GM12878 (cell line): ENCODE measurements around the gene TBC1D5. TPM values are rescaled to one million over a fixed set of nuclear protein-coding genes. Genes with fewer than 3 reads are reported as not detected.

Source experiments
- ATAC-seq: fragments of 200-7000 bp; cut with Tn5 transposase; 3 replicates; pipeline ENCODE4 v1.9.1; 2020; ENCODE audit warnings: mild to moderate bottlenecking, moderate library complexity
- BruUV-seq: library from RNA; stranded (reverse); fragments of 400-500 nt; replicated peaks from 2 replicates; lab custom pipeline; 2021; lab: Mats Ljungman, UMichigan
- CTCF ChIA-PET: fragments of 300-600 bp; sonication (Branson Sonifier 250); formaldehyde crosslinking; extraction: SDS; loops from one replicate; lab custom pipeline; 2021; ENCODE audit warnings: inconsistent platforms; lab: Yijun Ruan, JAX
- POLR2A ChIA-PET: fragments of 350-600 bp; formaldehyde crosslinking; extraction: SDS; loops from one replicate; lab custom pipeline; 2021; ENCODE audit warnings: inconsistent platforms; lab: Charles Lee
- RAD21 ChIA-PET: fragments of 300-600 bp; sonication (Branson Sonifier 250); formaldehyde crosslinking; loops from one replicate; lab custom pipeline; 2023; ENCODE audit warnings: antibody characterized with exemption; ENCODE audit not compliant: unreplicated experiment; lab: Charles Lee
- SMC1A ChIA-PET: fragments of 300-600 bp; sonication (Branson Sonifier 250); formaldehyde crosslinking; loops from one replicate; lab custom pipeline; 2023; ENCODE audit not compliant: unreplicated experiment, uncharacterized antibody; lab: Charles Lee
- DNase-seq: peaks from one replicate; pipeline ENCODE4 v3.0.0-alpha.2; 2011; ENCODE audit warnings: low read depth, low spot score
- FAIRE-seq: peaks from 3 replicates; lab custom pipeline; 2011; peaks lifted over from hg19 to GRCh38; lab: Jason Lieb, UNC
- H2AFZ ChIP-seq: 2 replicates; pipeline ENCODE4 v1.6.0; 2011; ENCODE audit warnings: low read depth, low read length, control low read depth; ENCODE audit not compliant: control insufficient read depth
- H3K27ac ChIP-seq: 2 replicates; pipeline ENCODE4 v1.5.1; 2011; ENCODE audit warnings: control low read depth; ENCODE audit not compliant: control insufficient read depth, insufficient read depth
- H3K27me3 ChIP-seq, 2 experiments: replicated peaks in 1 of 2; 2 replicates each; pipeline versions ENCODE4 v1.6.0 to v1.6.1; 2011; ENCODE audit warnings: low read length in 1 of 2; ENCODE audit not compliant: control insufficient read depth in 2 of 2, insufficient read depth in 2 of 2
- H3K36me3 ChIP-seq, 2 experiments: 2 replicates each; pipeline ENCODE4 v1.5.1; 2011; ENCODE audit warnings: low read length in 1 of 2; ENCODE audit not compliant: control insufficient read depth in 2 of 2, insufficient read depth in 2 of 2
- H3K4me1 ChIP-seq: 2 replicates; pipeline ENCODE4 v1.6.1; 2011; ENCODE audit warnings: mild to moderate bottlenecking, low read length, moderate library complexity, mixed read lengths; ENCODE audit not compliant: control insufficient read depth, insufficient read depth
- H3K4me2 ChIP-seq: 2 replicates; pipeline ENCODE4 v1.6.0; 2011; ENCODE audit warnings: control low read depth; ENCODE audit not compliant: control insufficient read depth, insufficient read depth
- H3K4me3 ChIP-seq: fragments of 200-600 bp; sonication (generic); 2 replicates; pipeline ENCODE4 v1.5.1; 2016
- H3K79me2 ChIP-seq: 2 replicates; pipeline ENCODE4 v1.6.0; 2011; ENCODE audit warnings: low read length; ENCODE audit not compliant: control insufficient read depth, insufficient read depth
- H3K9ac ChIP-seq: 2 replicates; pipeline ENCODE4 v1.8.0; 2011; ENCODE audit warnings: low read length, control low read depth, mixed read lengths; ENCODE audit not compliant: control insufficient read depth, insufficient read depth
- H3K9me3 ChIP-seq: replicated peaks from 3 replicates; pipeline ENCODE4 v1.5.1; 2011; ENCODE audit warnings: mild to moderate bottlenecking, low read length; ENCODE audit not compliant: control insufficient read depth, insufficient read depth
- H4K20me1 ChIP-seq: 2 replicates; pipeline ENCODE4 v1.6.0; 2011; ENCODE audit not compliant: control insufficient read depth, insufficient read depth
- ATF7 ChIP-seq: fragments of 450-650 bp; IDR thresholded peaks from 2 replicates; pipeline ENCODE4 v1.6.1; 2016; ENCODE audit warnings: low read depth, mild to moderate bottlenecking
- BACH1 ChIP-seq: fragments of 450-650 bp; IDR thresholded peaks from 2 replicates; pipeline ENCODE4 v1.6.1; 2017; ENCODE audit warnings: mild to moderate bottlenecking, borderline replicate concordance
- BCL11A ChIP-seq: IDR thresholded peaks from 2 replicates; pipeline ENCODE4 v1.6.1; 2011; ENCODE audit warnings: low read depth, low read length
- CHD4 ChIP-seq: fragments of 200-600 bp; sonication (generic); IDR thresholded peaks from 2 replicates; pipeline ENCODE4 v1.6.1; 2016; ENCODE audit warnings: mild to moderate bottlenecking
- EZH2 ChIP-seq: IDR thresholded peaks from 2 replicates; pipeline ENCODE4 v1.6.1; 2012; ENCODE audit warnings: low read depth, mild to moderate bottlenecking, control low read depth, inconsistent platforms, low read length, borderline replicate concordance; ENCODE audit not compliant: control insufficient read depth
- GABPA ChIP-seq: IDR thresholded peaks from 2 replicates; pipeline ENCODE4 v1.6.1; 2014; ENCODE audit warnings: antibody characterized with exemption, low read depth, mild to moderate bottlenecking, inconsistent platforms
- KAT2A ChIP-seq: conservative IDR thresholded peaks from 2 replicates; pipeline ENCODE4 v1.6.1; 2011; ENCODE audit warnings: low read depth, low read length; ENCODE audit not compliant: control insufficient read depth
- MEF2B ChIP-seq: fragments of 450-650 bp; IDR thresholded peaks from 2 replicates; pipeline ENCODE4 v1.6.1; 2018; ENCODE audit warnings: mild to moderate bottlenecking, moderate library complexity; ENCODE audit not compliant: partially characterized antibody, poor library complexity, severe bottlenecking
- NR2C2 ChIP-seq: IDR thresholded peaks from 2 replicates; pipeline ENCODE4 v1.6.1; 2011; ENCODE audit warnings: borderline replicate concordance, low read depth; ENCODE audit not compliant: control insufficient read depth, insufficient read length
- PAX5 ChIP-seq: IDR thresholded peaks from 2 replicates; pipeline ENCODE4 v1.6.1; 2011; ENCODE audit warnings: low read depth, low read length, borderline replicate concordance
- POLR2AphosphoS5 ChIP-seq: IDR thresholded peaks from 2 replicates; pipeline ENCODE4 v1.6.1; 2011; ENCODE audit warnings: mild to moderate bottlenecking, low read length, inconsistent platforms
- RCOR1 ChIP-seq: conservative IDR thresholded peaks from 2 replicates; pipeline ENCODE4 v1.6.1; 2012; ENCODE audit warnings: low read depth, low read length, improper control_type of control experiment
- SP1 ChIP-seq: IDR thresholded peaks from one replicate; pipeline ENCODE4 v1.6.1; 2011; ENCODE audit warnings: low read depth, low read length
- SREBF1 ChIP-seq: IDR thresholded peaks from 2 replicates; pipeline ENCODE4 v1.6.1; 2012; ENCODE audit warnings: mild to moderate bottlenecking, low read length
- TBL1XR1 ChIP-seq: IDR thresholded peaks from 2 replicates; pipeline ENCODE4 v1.6.1; 2012; ENCODE audit warnings: low read depth, low read length, improper control_type of control experiment
- TCF3 ChIP-seq: IDR thresholded peaks from 2 replicates; pipeline ENCODE4 v1.6.1; 2012; ENCODE audit warnings: low read depth, mild to moderate bottlenecking, low read length, borderline replicate concordance; ENCODE audit not compliant: insufficient read depth
- USF1 ChIP-seq: IDR thresholded peaks from 2 replicates; pipeline ENCODE4 v1.6.1; 2011; ENCODE audit warnings: borderline replicate concordance, low read depth, mild to moderate bottlenecking, moderate library complexity, mixed read lengths, low read length; ENCODE audit not compliant: insufficient read depth; ENCODE audit errors: extremely low read length
- YBX1 ChIP-seq: fragments of 450-650 bp; IDR thresholded peaks from 2 replicates; pipeline ENCODE4 v1.6.1; 2016; ENCODE audit warnings: antibody characterized with exemption
- ZBED1 ChIP-seq: IDR thresholded peaks from 2 replicates; pipeline ENCODE4 v1.6.1; 2016; ENCODE audit warnings: borderline replicate concordance
- ZZZ3 ChIP-seq: IDR thresholded peaks from 2 replicates; pipeline ENCODE4 v1.6.1; 2011; ENCODE audit warnings: low read depth; ENCODE audit not compliant: control insufficient read depth, insufficient read length
- WGBS: methylation state at CpG from one replicate; pipeline ENCODE4 v1.1.6; 2016; ENCODE audit warnings: low lambda C conversion rate; ENCODE audit not compliant: insufficient replicate concordance, insufficient coverage; ENCODE audit errors: missing lambda C conversion rate; 5-methylcytosine and 5-hydroxymethylcytosine counted together
- in situ Hi-C: fragments of 300-500 bp; cut with MboI; formaldehyde crosslinking; loops from 9 replicates; pipeline ENCODE4 v1.14.3; 2018; ENCODE audit warnings: mixed read lengths
- intact Hi-C: fragments of 100-400 bp; cut with micrococcal nuclease; formaldehyde crosslinking; loops from one replicate; pipeline ENCODE4 v1.14.2; 2022; ENCODE audit not compliant: unreplicated experiment
- polyA plus RNA-seq, 11 experiments: library from polyadenylated mRNA; depleted of rRNA in 4 of 11; unstranded in 6 of 11; stranded (reverse) in 5 of 11; fragments of >200 nt; fragmentation: Nextera tagmentation in 4 of 11; fragmentation: Illumina TruSeq in 1 of 11; extraction: Ambion mirVana in 4 of 11; extraction: Trizol in 1 of 11; gene quantifications; 1 replicate in 1 of 11; 2 replicates in 10 of 11; pipeline versions ENCODE4 v1.2.1 to v1.2.3, GENCODE V29; 2011 to 2016; ENCODE audit warnings: inconsistent platforms in 2 of 11, missing spikeins in 2 of 11, low read depth in 1 of 11
- total RNA-seq, 4 experiments: library from RNA; depleted of rRNA in 3 of 4; stranded (reverse); fragments of >200 nt in 3 of 4; fragmentation: Illumina TruSeq in 1 of 4; extraction: Trizol in 1 of 4; gene quantifications; 2 replicates each; pipeline versions ENCODE4 v1.2.1 to v1.2.3, GENCODE V29; 2013 to 2021
- TF ChIP-seq, protein P1 (sequence below): fragments of 450-650 bp; IDR thresholded peaks from 2 replicates; pipeline ENCODE4 v1.6.1; 2017; ENCODE audit warnings: mild to moderate bottlenecking, moderate library complexity

Gene TBC1D5
- total and polyA plus RNA-seq, 10 of the 15 experiments (the other 5 are each of a cell fraction or from before 2014, with no cell fraction given) = 5.5 to 61.0 (median 43.8) TPM

DNA sequence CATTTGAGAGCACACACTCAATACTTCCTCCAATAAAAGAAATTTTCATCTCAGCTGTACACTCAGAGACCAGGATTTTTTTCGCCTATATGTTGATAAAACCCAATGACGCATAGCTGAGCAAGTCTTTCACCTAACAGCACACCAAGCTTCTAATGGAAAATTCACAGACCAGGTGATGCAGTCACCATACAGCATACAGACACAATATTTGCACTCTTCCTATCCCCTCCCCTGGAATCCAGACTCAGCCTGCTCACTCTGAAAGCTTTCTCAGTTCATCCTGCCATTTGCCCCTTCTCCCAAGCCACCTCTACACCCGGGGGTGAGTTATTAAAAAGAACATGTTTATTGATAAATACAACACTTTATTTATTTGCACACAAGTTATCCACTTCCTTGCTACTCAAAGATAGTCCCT lies 1.7 kb downstream of the TBC1D5 start:
- in situ Hi-C loops = loop anchor here (10.0 kb wide), 1 partner anchor 1226 kb away; the partner anchor contains the start of gene RFTN1
- intact Hi-C loops = loop anchor here (2.0 to 10.0 kb wide), 5 partner anchors 100 to 1368 kb away; partner anchors contain the start of gene RFTN1
- POLR2A ChIA-PET = interaction anchor here (0.9 to 1.7 kb wide), 3 partner anchors 8 to 101 kb away, joined by 3 to 4 read pairs (median 4); no protein-coding TSS in a partner anchor
- TF ChIP-seq ZZZ3 = no peak
- TF ChIP-seq RCOR1 = no peak
- no peak for TF ChIP-seq SREBF1
- TF ChIP-seq PAX5 = no peak
- TF ChIP-seq YBX1 = no peak
- TF ChIP-seq, protein P1, sequence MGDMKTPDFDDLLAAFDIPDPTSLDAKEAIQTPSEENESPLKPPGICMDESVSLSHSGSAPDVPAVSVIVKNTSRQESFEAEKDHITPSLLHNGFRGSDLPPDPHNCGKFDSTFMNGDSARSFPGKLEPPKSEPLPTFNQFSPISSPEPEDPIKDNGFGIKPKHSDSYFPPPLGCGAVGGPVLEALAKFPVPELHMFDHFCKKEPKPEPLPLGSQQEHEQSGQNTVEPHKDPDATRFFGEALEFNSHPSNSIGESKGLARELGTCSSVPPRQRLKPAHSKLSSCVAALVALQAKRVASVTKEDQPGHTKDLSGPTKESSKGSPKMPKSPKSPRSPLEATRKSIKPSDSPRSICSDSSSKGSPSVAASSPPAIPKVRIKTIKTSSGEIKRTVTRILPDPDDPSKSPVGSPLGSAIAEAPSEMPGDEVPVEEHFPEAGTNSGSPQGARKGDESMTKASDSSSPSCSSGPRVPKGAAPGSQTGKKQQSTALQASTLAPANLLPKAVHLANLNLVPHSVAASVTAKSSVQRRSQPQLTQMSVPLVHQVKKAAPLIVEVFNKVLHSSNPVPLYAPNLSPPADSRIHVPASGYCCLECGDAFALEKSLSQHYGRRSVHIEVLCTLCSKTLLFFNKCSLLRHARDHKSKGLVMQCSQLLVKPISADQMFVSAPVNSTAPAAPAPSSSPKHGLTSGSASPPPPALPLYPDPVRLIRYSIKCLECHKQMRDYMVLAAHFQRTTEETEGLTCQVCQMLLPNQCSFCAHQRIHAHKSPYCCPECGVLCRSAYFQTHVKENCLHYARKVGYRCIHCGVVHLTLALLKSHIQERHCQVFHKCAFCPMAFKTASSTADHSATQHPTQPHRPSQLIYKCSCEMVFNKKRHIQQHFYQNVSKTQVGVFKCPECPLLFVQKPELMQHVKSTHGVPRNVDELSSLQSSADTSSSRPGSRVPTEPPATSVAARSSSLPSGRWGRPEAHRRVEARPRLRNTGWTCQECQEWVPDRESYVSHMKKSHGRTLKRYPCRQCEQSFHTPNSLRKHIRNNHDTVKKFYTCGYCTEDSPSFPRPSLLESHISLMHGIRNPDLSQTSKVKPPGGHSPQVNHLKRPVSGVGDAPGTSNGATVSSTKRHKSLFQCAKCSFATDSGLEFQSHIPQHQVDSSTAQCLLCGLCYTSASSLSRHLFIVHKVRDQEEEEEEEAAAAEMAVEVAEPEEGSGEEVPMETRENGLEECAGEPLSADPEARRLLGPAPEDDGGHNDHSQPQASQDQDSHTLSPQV = no peak
- no peak for TF ChIP-seq TCF3
- no peak for TF ChIP-seq GABPA
- TF ChIP-seq CHD4 = no peak
- TF ChIP-seq KAT2A = no peak
- no peak for TF ChIP-seq BCL11A
- no peak for TF ChIP-seq ZBED1
- 0 out of 2 replicates have a peak, but pooled peaks have one; percentile 46 for TF ChIP-seq BACH1
- TF ChIP-seq NR2C2 = no peak
- TF ChIP-seq SP1 = no peak
- TF ChIP-seq POLR2AphosphoS5 = no peak
- TF ChIP-seq ATF7 = peak; percentile 57
- TF ChIP-seq EZH2 = no peak
- TF ChIP-seq MEF2B = no peak
- no peak for TF ChIP-seq USF1
- TF ChIP-seq TBL1XR1 = no peak

More for the DNA sequence above, 1.7 kb downstream of the TBC1D5 start:
- DNase-seq (no peak), FAIRE-seq (no peak), ATAC-seq (peak; percentile 5)
- ChIA-PET CTCF (interaction anchor here (0.6 to 1.7 kb wide), 4 partner anchors 96 to 1944 kb away, joined by 3 to 6 read pairs (median 3); no protein-coding TSS in a partner anchor), SMC1A (interaction anchor here (1.1 to 1.2 kb wide), 2 partner anchors 14 to 96 kb away, joined by 3 read pairs; no protein-coding TSS in a partner anchor), RAD21 (no interaction called here)
- Histone ChIP-seq H3K9ac (peak overlapping the region; percentile 86), H2AFZ (peak overlapping the region; percentile 5; the same call in 1 of the 2 replicates), H3K27ac (peak overlapping the region; percentile 94), H3K9me3 (no peaks in the 10 kb centered on the region; the same call in 2 of the 3 replicates), H3K4me2 (peak overlapping the region; percentile 78), H3K4me3 (peak overlapping the region; percentile 79), H3K4me1 (peaks cover 7% of the 10 kb centered on the region; the same call in 1 of the 2 replicates), H4K20me1 (no peaks in the 10 kb centered on the region), H3K36me3 (peaks cover 0 to 4% of the 10 kb centered on the region in 2 experiments; a peak in 1 of 4 replicates), H3K79me2 (peaks cover 65% of the 10 kb centered on the region), H3K27me3 (no peaks in the 10 kb centered on the region)
- 0% methylated on average over 3 of the region's 3 CpGs for WGBS
- no TSS peak for BruUV-seq
